PFSK-1 (cell line): Measurements from ENCODE around the gene KCNMB1.

Experiments used
- FOXP2 ChIP-seq: optimal IDR thresholded peaks from 2 replicates; pipeline ENCODE3; 2011; ENCODE audit warnings: borderline replicate concordance, control low read depth, inconsistent platforms; ENCODE audit not compliant: insufficient read depth; ENCODE audit errors: extremely low read length, extremely low read depth
- POLR2AphosphoS5 ChIP-seq: IDR thresholded peaks from 2 replicates; pipeline ENCODE4 v1.6.1; 2012; ENCODE audit warnings: low read depth, mild to moderate bottlenecking, control low read depth, low read length, moderate library complexity
- SIN3A ChIP-seq: IDR thresholded peaks from 2 replicates; pipeline ENCODE4 v1.6.1; 2012; ENCODE audit warnings: mild to moderate bottlenecking, low read length, moderate library complexity, borderline replicate concordance; ENCODE audit not compliant: insufficient read depth
- TAF1 ChIP-seq: IDR thresholded peaks from 2 replicates; pipeline ENCODE4 v1.6.1; 2012; ENCODE audit warnings: low read length, control low read depth, borderline replicate concordance; ENCODE audit not compliant: insufficient read depth
- TF ChIP-seq, protein P1 (sequence below), 2 experiments: IDR thresholded peaks; 2 replicates each; pipeline versions ENCODE4 v1.6.1 to v1.8.0; 2011 to 2012; ENCODE audit warnings: low read depth in 2 of 2, low read length in 2 of 2, control low read depth in 1 of 2, inconsistent platforms in 1 of 2, mild to moderate bottlenecking in 1 of 2, moderate library complexity in 1 of 2; ENCODE audit not compliant: insufficient read depth in 1 of 2

Gene KCNMB1

GRCh38 chr5:170404398-170404797, 15.2 kb upstream of the KCNMB1 start:
- TF ChIP-seq TAF1: no peak
- TF ChIP-seq, protein P1, sequence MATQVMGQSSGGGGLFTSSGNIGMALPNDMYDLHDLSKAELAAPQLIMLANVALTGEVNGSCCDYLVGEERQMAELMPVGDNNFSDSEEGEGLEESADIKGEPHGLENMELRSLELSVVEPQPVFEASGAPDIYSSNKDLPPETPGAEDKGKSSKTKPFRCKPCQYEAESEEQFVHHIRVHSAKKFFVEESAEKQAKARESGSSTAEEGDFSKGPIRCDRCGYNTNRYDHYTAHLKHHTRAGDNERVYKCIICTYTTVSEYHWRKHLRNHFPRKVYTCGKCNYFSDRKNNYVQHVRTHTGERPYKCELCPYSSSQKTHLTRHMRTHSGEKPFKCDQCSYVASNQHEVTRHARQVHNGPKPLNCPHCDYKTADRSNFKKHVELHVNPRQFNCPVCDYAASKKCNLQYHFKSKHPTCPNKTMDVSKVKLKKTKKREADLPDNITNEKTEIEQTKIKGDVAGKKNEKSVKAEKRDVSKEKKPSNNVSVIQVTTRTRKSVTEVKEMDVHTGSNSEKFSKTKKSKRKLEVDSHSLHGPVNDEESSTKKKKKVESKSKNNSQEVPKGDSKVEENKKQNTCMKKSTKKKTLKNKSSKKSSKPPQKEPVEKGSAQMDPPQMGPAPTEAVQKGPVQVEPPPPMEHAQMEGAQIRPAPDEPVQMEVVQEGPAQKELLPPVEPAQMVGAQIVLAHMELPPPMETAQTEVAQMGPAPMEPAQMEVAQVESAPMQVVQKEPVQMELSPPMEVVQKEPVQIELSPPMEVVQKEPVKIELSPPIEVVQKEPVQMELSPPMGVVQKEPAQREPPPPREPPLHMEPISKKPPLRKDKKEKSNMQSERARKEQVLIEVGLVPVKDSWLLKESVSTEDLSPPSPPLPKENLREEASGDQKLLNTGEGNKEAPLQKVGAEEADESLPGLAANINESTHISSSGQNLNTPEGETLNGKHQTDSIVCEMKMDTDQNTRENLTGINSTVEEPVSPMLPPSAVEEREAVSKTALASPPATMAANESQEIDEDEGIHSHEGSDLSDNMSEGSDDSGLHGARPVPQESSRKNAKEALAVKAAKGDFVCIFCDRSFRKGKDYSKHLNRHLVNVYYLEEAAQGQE (IDR thresholded peaks at IDR 0.05; ENCODE audit: insufficient read depth in 1 of 2, low read depth in 2 of 2, low read length in 2 of 2): no peak
- no peak for TF ChIP-seq FOXP2
- no peak for TF ChIP-seq SIN3A
- TF ChIP-seq POLR2AphosphoS5: no peak

- TF ChIP-seq, protein P1 (IDR thresholded peaks at IDR 0.05; ENCODE audit: insufficient read depth in 1 of 2, low read depth in 2 of 2, low read length in 2 of 2): no peak
- TF ChIP-seq POLR2AphosphoS5 (no peak), SIN3A (no peak), TAF1 (no peak)
These were observed 14.5 kb upstream of the KCNMB1 start for GRCh38 chr5:170403675-170404074.

DNA sequence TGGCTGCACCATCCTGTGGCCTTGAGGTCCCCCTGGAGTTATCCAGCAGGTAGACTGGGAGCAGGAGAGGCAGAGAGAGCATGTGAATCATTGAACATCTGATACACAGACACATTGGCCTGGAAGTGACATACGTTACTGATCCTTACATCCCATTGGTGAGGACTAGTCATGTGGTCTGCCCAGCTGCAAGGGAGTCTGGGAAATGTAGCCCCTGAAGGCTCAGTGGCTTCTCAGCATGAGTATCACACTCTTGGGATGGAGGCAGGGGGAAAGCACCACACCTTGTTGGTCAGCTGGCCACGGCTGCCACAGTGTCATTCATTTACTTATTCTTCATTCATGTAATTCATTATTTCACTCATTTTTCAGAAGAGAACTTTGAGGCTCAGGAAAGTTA, 13.3 kb upstream of the KCNMB1 start:
- TF ChIP-seq, protein P1 (IDR thresholded peaks at IDR 0.05; ENCODE audit: insufficient read depth in 1 of 2, low read depth in 2 of 2, low read length in 2 of 2): no peak
- no peak for TF ChIP-seq FOXP2
- TF ChIP-seq TAF1: no peak
- no peak for TF ChIP-seq POLR2AphosphoS5
- TF ChIP-seq SIN3A: no peak

DNA sequence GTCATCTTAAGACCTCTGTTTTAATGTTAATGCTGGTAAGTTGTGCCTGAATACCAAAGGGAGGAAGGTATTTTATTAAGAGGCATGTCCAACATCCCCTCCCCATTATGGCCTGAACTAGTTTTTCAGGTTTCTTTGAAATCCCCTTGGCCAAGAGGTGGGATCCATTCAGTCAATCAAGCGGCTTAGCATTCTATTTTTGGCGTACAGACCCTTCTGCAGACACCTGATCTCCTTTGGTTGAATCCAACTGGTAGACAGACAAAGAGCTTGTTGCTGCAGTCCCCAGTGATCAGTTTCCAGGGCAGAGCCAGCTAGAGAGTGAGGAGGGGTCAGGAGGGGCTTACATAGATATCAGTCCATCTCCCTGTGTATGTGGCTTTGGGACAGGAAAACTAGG, 7.9 kb upstream of the KCNMB1 start:
- TF ChIP-seq, protein P1 (IDR thresholded peaks at IDR 0.05; ENCODE audit: insufficient read depth in 1 of 2, low read depth in 2 of 2, low read length in 2 of 2): no peak
- TF ChIP-seq SIN3A (no peak), FOXP2 (no peak), TAF1 (no peak), POLR2AphosphoS5 (no peak)

GRCh38 chr5:170393958-170394357, 4.8 kb upstream of the KCNMB1 start:
- TF ChIP-seq, protein P1 (IDR thresholded peaks at IDR 0.05; ENCODE audit: insufficient read depth in 1 of 2, low read depth in 2 of 2, low read length in 2 of 2): no peak
- TF ChIP-seq POLR2AphosphoS5: no peak
- TF ChIP-seq FOXP2: no peak
- no peak for TF ChIP-seq TAF1
- no peak for TF ChIP-seq SIN3A
